ENCODE measurements around the gene RCN1. TPM values are rescaled to one million over a fixed set of nuclear protein-coding genes. Genes with fewer than 3 reads are reported as not detected.
"Not testable (repeated sequence)": the region's sequence is repeated elsewhere in the genome, so short reads cannot be mapped to it uniquely, and the experiment has no call there.

The RCN1 gene
- total RNA-seq, 1 experiment from 2014 or later: 390 TPM

DNA sequence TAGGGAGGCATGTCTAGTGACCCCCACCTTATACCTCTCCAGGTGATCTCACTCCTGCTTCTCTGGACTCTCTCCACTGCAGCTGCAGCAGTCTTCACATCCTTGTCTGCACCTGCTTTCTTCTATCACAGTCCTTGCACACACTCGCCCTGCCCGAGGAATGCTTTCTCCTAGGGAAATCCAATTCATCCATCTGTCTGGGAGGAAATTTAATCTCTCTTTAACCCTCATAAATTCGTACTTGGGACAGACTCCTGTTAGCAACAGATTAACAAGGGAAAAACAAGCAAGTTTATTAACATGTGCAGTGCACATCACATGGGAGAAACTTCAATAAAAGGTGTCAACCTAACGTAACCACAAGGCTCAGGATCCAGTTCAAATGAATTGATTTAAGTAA, 11.3 kb upstream of the RCN1 start:
- DNase-seq (ENCODE audit: low read depth): no peak

DNA sequence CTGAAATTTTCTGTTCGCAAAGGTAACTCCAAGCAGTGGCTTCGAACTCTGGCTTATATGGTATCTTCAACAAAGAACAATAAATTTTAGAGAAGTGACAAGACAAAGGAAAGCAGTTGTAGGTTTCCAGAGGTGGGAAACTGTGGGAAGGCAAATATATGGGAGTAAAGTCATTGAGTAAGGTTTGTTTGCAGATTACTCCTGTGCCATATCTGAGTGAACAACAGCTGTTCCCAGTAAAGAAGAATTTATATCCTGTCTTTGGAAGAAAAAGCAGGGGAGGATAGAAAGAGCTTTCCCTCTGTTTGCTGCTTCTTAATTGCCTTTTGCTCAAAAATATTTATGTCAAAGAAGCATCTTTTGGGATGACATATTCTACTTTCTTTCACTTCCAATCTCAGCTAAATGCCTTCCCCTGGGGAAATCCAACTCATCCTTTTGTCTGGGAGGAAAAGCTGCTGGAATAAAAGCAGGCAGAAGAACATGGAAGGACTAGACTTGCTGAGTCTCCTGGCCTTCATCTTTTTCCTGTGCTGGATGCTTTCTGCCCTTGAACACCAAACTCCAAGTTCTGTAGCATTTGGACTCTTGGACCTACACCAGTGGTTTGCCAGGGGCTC, 10.4 kb upstream of the RCN1 start:
- no peak for DNase-seq (ENCODE audit: low read depth)

DNA sequence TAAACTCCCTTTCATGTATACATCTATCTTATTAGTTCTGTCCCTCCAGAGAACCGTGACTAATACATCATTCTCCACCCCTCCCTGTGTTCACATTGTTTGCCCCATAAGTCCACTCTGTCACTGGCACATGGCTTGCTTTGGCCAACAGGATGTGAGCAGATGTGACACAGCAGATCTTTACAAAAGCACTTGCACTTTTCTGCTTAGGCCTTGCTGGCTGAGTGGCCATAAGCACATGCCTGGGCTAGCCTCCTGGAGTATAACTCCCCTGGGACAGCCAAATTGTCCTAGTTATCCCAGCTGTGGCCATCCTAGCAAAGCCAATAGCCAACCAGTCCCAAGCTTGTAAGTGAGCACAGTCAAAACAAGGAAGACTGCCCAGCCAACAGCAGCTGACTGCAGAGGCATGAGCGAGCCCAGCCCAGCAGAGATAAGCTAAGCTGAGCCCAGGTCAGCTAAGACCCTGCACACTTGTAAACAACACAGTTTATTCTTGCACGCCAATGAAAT, 9.7 kb upstream of the RCN1 start:
- DNase-seq (ENCODE audit: low read depth): peak; percentile 56

DNA sequence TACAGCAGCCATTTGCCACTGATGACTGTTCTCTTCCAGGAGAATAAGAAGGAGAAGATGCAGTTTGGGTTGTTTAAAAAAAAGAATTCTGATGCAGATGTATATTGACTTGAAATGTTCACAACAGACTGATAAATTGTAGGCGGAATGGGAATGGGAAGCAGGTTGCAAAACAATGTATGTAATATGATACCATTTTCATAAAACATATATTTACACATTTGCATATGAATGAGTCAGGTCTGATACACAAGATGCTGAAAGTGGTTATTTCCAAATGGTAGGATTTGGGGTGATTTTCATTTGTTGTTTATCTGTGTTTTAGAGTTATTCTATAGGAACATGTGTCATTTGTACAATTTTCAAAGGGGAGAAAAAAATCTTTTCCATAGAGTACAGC, 9.0 kb upstream of the RCN1 start:
- no peak for DNase-seq (ENCODE audit: low read depth)

DNA sequence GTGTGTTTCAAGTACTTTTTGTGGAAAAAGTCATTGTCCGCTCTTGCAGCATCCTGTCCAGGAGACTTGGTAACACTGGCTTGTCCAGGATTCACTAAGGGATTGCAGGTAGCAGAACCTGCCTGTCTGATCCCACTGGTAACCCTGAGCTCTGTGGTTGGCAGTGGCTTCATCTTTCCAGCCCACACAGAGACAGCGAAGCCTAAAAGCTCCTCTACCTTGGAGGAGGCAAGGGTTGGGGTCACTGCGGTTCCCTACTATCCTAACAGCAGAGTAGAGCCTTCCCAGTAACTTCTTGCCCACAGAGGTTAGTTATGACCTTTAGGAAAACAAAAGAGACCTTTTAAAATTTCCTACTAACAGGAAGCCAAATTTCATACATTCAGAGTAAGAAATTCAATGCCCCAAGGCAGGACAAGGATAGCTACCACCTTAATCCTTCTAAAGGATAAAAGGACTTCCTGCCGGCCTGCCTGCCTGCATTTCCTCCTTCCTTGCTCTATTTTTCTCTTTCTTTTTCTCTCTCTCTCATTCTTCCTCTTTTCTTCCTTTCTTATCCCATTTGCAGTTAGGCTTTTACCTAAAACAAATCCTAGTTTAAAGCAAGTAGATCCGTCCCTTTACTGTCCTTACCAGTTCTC, 8.4 kb upstream of the RCN1 start:
- DNase-seq (ENCODE audit: low read depth): no peak

DNA sequence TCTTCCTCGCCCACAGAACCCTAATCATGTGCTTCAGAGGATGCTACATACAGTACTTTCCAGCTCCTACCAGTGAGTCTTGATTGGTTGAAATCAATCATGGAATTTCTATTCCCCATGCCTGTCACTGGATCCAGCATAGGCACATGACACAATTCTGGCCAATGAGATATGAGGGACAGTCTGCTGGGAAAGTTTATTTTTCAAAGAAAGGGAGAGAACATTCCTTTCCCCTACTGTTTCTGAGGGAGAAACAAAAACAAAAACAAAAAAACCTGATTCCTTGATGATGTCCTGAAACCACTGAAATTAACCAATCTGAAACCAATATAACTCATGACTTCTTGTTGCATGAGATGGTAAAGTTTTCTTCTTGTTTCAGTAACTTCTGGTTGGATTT, 3.3 kb upstream of the RCN1 start:
- peak; percentile 88 for DNase-seq (ENCODE audit: low read depth)

DNA sequence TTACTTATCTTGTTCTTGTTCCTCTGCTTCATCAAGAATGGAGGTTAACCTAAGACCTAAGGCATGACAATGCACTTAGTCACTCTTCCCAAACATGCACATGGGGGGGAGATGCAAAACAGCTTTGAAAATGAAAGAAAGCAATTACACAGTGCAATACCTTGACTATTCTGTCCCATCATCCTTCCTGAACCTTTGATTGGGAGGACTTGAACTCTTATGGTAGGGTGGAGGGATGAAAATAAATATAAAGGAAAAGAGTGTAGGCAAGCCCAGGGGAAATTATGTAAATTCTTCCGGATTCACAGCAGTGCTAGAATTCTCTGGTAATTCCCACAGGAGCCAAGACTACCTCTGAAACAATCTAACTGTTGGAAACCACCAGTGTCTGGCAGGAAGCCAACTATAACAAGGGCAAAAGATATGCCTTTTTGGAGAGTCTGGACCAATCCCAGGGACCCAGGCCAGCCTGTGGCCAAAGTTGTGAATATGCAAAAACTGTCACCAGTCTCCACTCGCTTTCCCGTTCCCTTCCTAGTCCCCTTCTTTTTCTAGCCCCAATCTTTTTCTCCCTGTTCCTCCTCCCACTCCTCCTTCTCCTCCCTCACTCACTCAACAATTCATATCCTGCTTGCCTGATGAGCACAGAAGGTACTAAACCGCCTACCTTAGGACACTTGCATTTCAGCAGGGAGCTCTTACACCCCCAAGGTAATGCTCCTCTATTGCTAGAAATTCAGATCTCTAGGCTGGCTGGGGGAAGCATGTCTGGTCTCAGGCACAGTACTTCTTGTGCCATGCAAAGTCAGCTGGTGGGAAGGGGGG, 2.5 kb upstream of the RCN1 start:
- DNase-seq (ENCODE audit: low read depth): peak; percentile 97

DNA sequence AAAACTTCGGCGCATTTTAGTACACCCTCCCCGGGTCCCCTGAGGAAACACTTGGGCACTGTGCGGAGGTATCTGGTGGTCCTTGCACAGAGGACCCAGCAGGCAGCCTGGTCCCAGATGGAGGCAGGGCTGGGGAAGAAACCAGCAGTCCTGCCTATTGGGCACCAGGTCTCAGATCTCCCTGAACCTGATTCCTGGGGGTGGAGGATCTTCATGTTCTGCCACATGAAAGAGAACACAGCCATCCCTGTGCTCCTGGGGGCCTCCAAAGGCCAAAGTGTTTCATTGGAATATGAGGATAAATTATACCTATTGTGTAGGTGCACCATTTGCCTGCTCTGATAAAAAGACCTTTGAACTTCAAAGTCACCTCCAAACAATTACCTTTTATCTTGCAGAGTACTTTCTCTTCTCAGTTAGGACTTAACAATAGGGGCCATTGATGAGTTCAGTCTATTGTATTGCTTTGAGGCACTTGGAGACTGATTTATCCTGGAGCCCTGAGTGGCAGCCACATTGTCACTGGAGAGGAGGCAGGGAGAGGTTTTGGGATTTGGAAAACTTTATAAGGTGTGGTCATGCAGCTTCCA, 1.8 kb downstream of the RCN1 start:
- DNase-seq (ENCODE audit: low read depth): no peak

DNA sequence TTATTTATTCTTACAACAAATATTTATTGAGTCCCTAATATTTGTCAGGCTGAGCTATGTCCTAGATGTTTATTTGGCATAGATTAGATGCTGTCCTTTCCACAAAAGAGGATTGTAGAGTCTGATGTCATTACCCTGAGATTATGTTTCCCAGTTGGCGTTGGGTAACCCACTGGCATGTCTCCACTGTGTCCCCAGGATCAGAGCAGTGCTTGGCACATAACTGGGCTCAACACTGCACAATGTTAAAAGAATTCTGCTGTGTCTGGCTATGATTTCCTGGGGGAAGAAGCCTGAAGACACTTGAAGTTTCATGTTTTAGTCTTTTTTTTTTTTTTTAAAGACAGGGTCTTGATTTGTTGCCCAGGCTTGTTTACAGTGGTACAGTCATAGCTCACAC, 4.0 kb downstream of the RCN1 start:
- DNase-seq (ENCODE audit: low read depth): no peak

DNA sequence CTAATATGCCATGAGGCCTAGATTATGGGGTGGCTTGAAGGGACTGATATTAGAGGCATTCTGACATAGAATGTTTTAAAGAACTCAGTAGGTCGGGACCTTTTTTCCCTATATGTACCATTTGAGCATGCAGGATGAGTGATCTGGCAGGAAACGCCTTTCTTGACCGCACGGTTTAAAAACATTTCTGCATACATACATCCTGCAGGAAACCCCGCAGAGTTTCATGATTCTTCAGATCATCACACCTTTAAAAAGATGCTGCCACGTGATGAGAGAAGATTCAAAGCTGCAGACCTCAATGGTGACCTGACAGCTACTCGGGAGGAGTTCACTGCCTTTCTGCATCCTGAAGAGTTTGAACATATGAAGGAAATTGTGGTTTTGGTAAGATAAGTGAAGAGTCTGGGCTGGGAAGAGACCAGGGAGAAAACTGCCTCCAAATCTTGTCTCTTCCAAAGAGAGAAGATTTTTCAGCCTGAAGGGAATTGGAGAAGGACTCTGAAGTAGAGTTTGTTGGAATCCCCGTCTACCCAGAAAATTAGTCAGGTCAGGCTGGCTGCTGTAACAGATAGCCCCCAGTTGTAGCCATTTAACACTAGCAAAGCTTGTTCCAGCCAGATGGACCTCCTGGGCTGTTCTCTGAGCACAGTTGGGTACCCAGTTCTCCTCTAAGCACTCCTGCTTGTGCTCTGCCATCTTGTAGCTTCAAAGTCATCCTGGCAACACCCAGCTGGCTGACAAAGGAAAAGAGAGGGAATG, 7.4 kb downstream of the RCN1 start:
- DNase-seq (ENCODE audit: low read depth): no peak

DNA sequence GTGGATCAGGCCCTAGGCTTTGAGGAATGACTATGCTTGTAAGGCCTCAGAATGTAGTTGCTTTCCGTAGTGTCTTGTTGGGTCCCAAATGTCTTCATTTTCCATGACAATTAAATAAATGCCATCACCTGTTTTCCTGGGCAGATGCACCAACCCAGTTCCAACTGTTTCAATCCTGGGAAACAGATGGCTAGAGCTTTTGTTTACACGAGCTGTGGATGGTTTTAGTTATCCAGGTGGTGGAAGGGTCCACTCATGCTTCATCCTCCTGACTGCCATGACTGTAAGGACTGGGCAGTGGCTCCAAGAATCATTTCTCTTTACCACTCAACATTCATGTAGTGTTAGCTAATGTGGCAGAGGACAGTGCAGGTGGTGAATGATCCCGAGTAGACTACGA, 8.6 kb downstream of the RCN1 start:
- no peak for DNase-seq (ENCODE audit: low read depth)

DNA sequence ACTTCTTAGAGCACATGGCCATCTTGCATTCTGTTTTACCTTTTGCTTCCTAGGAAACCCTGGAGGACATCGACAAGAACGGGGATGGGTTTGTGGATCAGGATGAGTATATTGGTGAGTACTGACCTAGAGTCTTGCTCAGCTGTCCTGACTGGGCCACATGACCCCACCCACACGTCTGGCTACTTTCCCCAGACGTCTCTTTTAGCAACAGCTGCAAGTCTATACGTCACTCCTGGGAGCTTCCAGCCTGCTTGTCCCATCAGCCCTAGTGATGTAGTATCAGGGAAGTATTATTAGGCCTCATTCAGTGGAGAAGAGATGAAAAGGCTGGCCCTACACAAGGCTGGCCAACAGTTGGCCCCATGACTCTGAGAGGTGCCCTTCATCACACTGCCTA, 9.6 kb downstream of the RCN1 start:
- no peak for DNase-seq (ENCODE audit: low read depth)

DNA sequence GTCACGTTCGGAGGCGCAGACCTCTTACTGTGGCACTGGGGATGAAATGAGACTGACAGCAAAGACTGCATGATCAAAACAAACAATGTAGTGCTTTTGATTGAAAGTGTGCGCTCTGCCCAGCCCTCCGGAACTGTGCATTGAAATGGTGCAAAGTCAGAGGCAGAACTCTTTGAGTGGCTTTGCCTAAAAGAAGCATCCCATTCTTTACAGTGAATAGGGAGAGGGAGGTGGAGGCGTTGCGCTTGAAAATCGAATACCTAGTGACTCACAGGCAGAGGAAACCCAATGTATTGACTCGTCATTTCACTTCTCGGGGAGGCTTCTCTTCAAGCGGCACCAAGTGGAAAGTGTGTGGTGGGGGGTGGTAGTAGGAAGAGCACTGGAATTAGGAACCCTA, 10.9 kb downstream of the RCN1 start:
- DNase-seq (ENCODE audit: low read depth): no peak

DNA sequence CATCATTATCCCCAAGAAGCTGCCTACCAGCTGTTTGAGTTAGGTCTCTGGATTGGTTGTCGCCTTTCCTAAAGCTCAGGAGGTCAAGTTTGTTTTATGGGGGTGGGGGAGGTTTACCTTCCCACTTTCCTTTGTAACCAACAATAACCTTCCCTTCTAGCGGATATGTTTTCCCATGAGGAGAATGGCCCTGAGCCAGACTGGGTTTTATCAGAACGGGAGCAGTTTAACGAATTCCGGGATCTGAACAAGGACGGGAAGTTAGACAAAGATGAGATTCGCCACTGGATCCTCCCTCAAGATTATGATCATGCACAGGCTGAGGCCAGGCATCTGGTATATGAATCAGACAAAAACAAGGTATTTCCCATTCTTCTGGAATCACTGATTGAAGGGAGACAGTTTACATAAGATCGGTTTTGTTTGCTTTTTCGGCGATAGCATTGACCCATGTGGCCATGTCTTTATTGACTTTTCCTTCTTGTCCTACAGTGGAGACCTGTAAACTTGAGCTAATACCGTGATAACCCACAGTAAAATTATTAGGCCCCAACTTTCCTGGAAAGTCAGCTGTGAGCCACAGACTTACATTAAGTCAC, 12.3 kb downstream of the RCN1 start:
- not testable (repeated sequence) for DNase-seq (ENCODE audit: low read depth)

DNA sequence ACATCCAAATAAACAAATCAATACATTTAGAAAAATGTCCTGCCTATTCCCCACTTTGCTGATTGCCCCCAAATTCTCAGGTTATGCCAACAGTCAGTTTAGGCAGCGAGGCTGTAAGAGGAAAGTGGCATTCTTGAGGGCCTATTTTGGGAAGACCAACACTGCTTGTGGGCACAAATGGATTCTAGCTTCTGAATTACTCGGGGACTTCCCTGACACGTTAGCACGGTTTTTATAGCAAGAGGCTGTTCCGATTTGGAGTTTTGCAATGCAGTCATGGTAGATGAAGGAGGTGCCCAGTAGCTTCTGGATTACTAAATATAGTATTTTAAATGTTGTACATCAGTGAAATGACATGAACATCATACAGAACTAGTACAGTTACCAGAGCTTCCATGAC, 13.1 kb downstream of the RCN1 start:
- DNase-seq (ENCODE audit: low read depth): no peak

DNA sequence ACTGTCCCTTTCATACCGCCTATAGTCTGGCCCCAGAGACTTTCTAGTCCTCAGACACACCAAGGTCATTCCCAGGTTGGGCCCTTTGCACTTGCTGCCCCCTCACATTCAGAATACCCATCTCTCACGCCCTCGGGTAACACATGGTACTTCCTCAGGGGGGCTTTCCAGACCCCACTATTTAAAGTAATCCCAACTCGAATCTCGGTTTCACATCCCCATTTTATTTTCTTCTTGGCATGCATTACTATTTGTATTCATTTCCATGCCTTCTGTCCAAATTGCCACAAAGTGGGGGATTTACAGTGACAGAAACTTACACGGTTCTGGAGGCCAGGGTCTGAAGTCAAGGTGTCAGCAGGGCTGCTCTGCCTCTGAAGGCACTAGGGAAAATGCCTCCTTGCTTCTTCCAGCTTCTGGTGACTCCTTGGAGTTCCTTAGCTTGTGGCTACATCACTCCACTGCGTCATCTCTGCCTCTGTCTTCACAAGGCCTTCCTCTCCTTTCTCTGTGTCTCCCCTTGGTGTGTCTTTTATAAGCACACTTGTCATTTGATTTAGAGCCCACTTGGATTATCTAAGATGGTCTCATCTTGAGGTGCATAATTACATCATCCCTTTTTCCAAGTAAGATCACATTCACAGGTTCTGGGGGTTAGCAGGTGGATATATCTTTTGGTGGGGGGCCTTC, 15.1 kb downstream of the RCN1 start:
- no peak for DNase-seq (ENCODE audit: low read depth)

DNA sequence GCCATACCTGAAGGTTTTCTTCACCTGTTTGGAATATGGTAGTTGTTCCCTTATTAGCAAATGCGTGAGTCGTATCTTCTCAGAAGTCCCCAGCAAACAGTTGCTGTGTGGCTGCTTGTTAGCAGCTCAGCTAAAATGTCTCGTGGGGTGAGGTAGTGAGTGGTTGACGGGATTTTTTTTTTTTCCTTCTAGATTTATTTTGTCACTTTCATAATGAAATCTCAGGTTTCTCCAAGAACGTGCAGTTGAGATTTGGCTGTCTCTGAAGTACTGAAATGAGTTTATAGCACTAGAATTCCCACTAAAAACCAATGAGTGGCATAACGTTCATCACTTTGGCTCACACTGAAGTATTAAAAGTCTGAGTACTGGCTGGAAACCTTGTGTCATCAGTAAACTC, 16.8 kb downstream of the RCN1 start:
- no peak for DNase-seq (ENCODE audit: low read depth)

DNA sequence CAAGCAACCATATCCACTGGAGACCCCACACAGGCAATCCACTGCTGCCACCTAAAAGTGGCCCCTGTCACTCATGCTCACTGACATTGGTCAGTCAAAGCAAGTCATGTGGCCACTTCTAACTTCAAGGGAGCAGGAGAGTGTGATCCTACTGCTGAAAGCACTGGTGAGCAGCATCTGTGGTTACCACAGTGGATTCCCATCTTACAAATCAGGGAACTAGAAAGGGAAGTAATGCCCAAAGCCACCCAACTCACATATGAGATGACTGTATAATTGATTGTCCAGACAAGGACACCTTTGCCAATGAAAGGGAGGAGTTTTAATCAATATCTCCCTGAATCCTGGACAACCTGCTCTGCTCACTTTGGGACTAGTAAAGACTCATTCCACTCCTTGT, 17.7 kb downstream of the RCN1 start:
- peak; percentile 72 for DNase-seq (ENCODE audit: low read depth)

DNA sequence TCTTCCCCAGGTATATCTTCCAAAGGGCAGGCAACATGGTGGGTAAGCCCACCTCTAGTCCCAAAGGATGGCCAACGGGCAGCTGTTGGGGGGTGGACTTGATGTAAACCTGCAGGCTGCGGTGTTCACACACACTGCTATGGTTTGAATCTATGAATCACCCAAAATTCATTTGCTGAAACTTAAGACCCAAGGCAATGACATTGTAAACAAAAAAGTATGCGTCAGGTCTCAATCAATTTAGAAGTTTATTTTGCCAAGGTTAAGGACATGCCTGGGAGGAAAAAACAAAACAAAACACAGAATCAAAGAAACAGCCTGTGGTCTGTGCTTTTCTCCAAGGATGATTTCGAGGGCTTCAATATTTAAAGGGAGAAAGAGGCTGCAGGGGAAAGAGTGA, 18.3 kb downstream of the RCN1 start:
- peak; percentile 95 for DNase-seq (ENCODE audit: low read depth)

DNA sequence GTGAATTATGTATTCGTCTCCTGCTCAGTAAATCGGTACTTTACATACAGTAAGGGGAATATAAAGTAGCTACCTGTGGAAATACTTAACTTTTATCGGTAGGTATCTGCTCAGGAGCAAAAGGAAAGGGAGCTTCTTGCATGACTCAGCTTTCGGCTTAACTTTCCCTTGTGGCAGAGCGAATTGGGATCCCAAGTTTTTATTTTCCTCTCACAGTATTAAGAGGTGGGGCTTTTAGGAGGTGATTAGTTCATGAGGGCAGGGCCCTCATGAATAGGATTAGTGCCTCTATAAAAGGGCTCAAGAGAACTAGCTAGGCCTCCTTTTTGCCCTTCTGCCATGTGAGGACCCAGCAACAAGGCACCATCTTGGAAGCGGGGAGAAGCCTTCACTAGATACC, 18.7 kb downstream of the RCN1 start:
- peak; percentile 84 for DNase-seq (ENCODE audit: low read depth)

DNA sequence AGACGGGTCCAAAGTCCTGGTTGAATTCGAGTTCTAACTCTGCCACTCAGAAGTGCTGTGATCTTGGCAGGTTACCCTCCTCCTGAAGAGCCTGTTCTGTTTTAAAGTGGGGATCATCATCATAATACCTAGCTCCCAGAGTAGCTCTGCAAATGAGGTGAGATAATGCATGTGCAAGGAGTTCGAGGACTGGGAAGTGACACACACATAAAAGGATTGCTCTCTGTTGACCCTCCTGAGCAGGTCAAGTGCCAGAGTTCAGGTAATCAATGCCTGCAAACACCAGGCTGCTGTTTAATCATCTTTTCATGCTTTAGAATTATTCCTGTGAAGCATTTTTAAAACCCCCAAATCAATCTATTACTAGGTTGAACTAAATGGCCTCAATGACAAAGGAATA, 19.9 kb downstream of the RCN1 start:
- DNase-seq (ENCODE audit: low read depth): no peak

All from M059J (cell line).